Placental epithelial cell (primary cell): ENCODE measurements around the gene IL4I1. TPM values are rescaled to one million over a fixed set of nuclear protein-coding genes. Genes with fewer than 3 reads are reported as not detected.

ENCODE experiments used
- small RNA-seq: library from RNA; depleted of rRNA; stranded (forward); fragments of <200 nt; gene quantifications from one replicate; pipeline ENCODE3, GENCODE V24; 2012
- total RNA-seq: library from RNA; depleted of rRNA; stranded (reverse); fragments of >200 nt; gene quantifications from 2 replicates; pipeline ENCODE4 v1.2.3, GENCODE V29; 2012

The IL4I1 gene
- 0.43 TPM in 1 of 2 replicates, not detected in the other for total RNA-seq

DNA sequence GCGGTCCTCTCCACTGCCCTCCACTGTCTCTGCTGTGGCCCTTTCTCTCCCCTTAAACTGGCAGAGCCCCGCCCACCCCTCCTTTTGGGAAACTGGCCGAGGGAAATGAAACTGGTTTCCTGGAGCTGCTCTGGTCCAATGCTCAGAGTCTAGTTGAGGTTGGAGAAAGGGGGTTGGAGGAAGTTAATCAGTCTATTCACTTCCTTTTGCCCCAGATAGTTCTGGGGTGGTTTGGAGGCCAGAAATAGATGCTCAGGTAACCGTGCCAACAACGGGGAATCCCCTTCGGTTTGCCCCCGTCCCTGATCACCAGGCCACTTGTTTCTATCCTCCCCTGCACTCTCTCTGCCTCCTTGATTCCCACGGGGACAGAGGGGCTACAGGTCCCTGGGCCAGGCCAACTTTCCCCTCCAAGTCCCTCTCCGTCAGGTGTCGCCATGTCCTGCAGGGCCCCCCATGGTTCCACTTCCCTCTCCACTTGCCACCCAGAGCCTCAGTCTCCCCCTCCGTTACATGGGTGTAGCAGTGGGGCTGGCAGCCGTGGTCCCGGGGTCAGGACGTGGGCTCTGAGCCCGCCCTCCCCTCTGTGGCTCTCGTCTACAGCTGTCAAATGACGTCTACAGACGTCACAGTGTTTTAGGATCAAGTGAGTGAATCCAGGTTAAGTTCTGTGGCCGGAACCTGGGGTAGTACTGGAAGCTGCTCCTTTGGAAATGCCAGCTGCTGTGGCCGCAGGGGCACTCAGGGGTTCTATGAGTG lies at the start of gene IL4I1:
Gene IL4I1, minus strand, starts transcription at position 25 of the 759 bp plus-strand sequence. CDS start 727 bp downstream, outside the sequence.

DNA sequence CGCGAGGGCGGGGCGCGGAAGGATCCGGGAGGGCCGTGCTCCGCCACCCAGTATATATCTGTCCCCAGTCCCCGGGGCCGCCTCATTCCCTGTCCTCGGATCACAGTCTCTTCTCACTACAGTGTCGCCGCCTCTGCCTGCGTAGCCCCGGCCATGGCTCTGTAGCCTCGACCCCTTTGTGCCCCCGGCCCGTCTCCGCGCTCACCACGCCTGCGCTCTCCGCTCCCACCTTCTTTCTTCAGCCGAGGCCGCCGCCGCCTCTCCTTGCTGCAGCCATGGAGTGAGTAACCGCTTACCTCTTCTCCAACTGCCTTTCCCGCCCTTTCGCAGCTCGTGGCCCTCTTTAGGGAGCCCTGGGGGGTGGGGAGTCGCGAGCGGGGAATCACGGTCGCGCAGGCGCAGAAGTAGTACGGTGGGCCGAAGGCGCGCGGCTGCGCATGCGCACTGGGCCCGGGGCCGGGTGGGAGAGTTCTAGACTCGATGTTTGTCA lies 32.5 kb upstream of the IL4I1 start, which contains the start of the genes ATF5 and NUP62:
Gene ATF5, plus strand, starts transcription at position 85 of the 490 bp plus-strand sequence. CDS start 1,646 bp downstream, outside the sequence.
Gene NUP62, minus strand, starts transcription at position 384 of the 490 bp plus-strand sequence. CDS start 19,697 bp downstream, outside the sequence.

DNA sequence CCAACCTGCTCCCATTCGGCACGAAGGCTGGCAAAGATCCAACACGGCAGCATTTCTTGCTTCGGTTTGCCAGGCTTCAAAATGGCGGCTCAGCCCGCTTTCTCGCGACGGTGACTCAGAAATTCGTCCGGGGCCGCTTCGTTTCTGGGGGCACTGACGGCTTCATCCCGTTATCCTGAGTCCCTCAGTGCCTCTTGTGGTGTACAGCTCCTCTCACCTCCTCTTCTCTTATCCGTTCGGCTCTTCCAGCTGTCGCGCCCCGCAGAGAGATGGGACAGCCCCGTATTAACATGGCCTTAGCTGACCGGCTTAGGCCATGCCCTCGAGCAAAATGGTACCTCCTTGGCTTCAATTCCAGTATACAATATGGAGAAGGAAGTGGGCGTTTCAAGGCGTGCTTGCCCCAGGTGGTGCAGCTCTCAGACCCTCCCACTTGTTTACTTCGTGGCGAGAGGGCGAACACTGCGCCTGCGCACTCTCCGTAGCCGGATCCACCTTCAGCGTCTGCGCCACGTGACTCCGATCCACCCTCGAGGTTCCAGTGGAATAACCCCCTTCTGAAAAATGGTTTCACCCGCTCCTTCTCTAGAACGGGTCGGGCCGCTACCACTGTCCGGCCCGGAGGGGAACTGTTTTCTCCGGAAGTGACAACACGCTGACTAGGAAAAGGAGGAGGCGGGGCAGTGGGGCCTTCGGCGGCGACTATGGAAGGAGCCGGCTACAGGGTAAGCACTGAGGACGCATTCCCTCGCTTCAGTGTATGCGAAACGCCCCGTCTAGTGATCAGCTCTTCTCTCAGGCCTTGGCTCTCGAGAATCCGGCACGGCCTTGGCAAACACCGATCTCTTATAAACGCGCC lies 19.4 kb downstream of the IL4I1 start, which contains the start of the genes AKT1S1 and TBC1D17:
Gene AKT1S1, minus strand, starts transcription at position 336 of the 859 bp plus-strand sequence. CDS start 4,060 bp downstream, outside the sequence.
Gene TBC1D17, plus strand, starts transcription at position 683 of the 859 bp plus-strand sequence. Its CDS starts 22 bp downstream, at position 705.

DNA sequence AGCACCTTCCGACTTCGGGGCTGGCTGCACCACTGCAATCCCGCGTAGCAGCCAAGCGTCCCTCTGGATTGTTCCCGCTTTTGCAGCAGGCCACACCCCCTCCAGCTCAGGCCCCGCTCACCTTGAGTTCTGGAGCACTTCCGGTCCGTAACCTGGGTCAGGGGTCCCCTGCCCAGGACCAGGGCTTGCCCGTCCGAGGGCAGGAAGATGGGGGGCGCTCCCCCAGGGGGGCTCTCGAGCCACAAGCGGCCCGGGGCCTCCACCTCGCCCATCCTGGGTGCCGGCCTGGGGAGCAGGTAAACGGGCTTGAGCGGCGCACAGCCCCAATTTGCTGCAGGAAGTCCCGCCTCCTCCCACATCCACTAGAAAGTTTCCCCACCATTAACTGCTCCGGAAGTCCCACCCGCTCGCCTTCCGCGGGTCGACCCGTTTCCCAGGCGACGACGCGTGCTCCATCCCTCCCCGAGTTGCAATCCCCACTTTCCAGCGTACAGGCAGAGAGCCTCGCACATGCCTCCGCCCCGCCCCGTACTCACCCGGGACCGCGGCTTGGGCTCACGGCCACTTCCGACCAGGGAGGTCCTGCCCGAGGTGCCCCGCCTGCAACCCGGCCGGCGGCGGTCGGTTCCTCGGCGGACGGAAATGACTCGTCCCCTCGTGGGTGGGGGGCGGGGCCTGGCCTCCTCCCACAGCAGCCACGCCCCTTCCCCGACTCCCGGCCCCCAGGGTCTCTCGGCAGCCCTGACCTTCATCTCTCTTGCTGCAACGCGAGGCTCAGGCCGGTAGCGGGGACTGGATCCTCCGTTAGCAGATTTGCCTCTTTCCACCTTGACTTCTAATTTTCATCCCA lies 29.5 kb downstream of the IL4I1 start, which contains the start of gene PNKP:
Gene PNKP, minus strand, starts transcription at position 644 of the 850 bp plus-strand sequence. Its CDS starts 372 bp downstream, at position 272.

GRCh38 chr19:49850487-49851342 lies 46.0 kb downstream of the IL4I1 start, which contains the start of gene PTOV1:
TSS of gene PTOV1 (plus strand) at chr19:49851159.

Small RNA genes within 50 kb of the gene (small RNA-seq; reads per million reads assigned to genes)
- gene MIR4749: not detected

Other genes with a start within 250 kb of the IL4I1 start
- 64.0 and 64.4 TPM in 2 replicates for gene IRF3, start 231.0 kb downstream of the IL4I1 start, total RNA-seq
- 8.2 and 16.1 TPM in 2 replicates for gene BCL2L12, start 231.0 kb downstream of the IL4I1 start, total RNA-seq
- 132 and 208 TPM in 2 replicates for gene PRMT1, start 219.6 kb downstream of the IL4I1 start, total RNA-seq
- 0.43 and 1.2 TPM in 2 replicates for gene ADM5, start 207.3 kb downstream of the IL4I1 start, total RNA-seq
- 1.6 and 3.1 TPM in 2 replicates for gene CPT1C, start 205.8 kb downstream of the IL4I1 start, total RNA-seq
- gene TSKS, start 133.6 kb downstream of the IL4I1 start, total RNA-seq: 0.76 and 6.7 TPM in 2 replicates
- 90.3 and 178 TPM in 2 replicates for gene AP2A1, start 129.9 kb downstream of the IL4I1 start, total RNA-seq
- 23.9 and 25.5 TPM in 2 replicates for gene FUZ, start 83.6 kb downstream of the IL4I1 start, total RNA-seq
- gene MED25, start 78.6 kb downstream of the IL4I1 start, total RNA-seq: 26.3 and 33.5 TPM in 2 replicates
- 114 and 134 TPM in 2 replicates for gene PTOV1, start 45.7 kb downstream of the IL4I1 start, total RNA-seq
- gene PNKP, start 29.3 kb downstream of the IL4I1 start, total RNA-seq: 45.1 and 58.2 TPM in 2 replicates
- gene AKT1S1, start 19.5 kb downstream of the IL4I1 start, total RNA-seq: 20.4 and 24.7 TPM in 2 replicates
- gene TBC1D17, start 19.2 kb downstream of the IL4I1 start, total RNA-seq: 23.6 and 30.3 TPM in 2 replicates
- gene ATF5, start 32.3 kb upstream of the IL4I1 start, total RNA-seq: 4.6 and 7.9 TPM in 2 replicates
- gene NUP62, start 32.6 kb upstream of the IL4I1 start, total RNA-seq: 25.5 and 40.7 TPM in 2 replicates
- gene SIGLEC11, start 64.3 kb upstream of the IL4I1 start, total RNA-seq: 0.22 TPM in 1 of 2 replicates, not detected in the other
- gene VRK3, start 128.5 kb upstream of the IL4I1 start, total RNA-seq: 25.1 and 29.0 TPM in 2 replicates
- gene ZNF473, start 129.1 kb upstream of the IL4I1 start, total RNA-seq: 8.1 and 11.8 TPM in 2 replicates